Mucosa of descending colon (tissue), 3 donors: ENCODE data around the gene MPPED2. TPM values are rescaled to one million over a fixed set of nuclear protein-coding genes. Genes with fewer than 3 reads are reported as not detected.
A peak's percentile ranks its signal among the peaks of the same experiment; 100 is the strongest.

Source experiments
- ATAC-seq: fragments of 200-7000 bp; cut with Tn5 transposase; one replicate; pipeline ENCODE4 v1.9.1; 2020; ENCODE audit warnings: mild to moderate bottlenecking, moderate library complexity
- DNase-seq, 3 donors: peaks; one replicate each; pipeline ENCODE4 v3.0.0-alpha.2; 2020
- H3K36me3 ChIP-seq: fragments of 200-600 bp; one replicate; pipeline ENCODE4 v1.8.0; 2021; ENCODE audit warnings: low read depth, mild to moderate bottlenecking
- H3K4me1 ChIP-seq: fragments of 200-600 bp; one replicate; pipeline ENCODE4 v1.8.0; 2021; ENCODE audit warnings: low read depth, mild to moderate bottlenecking
- H3K4me3 ChIP-seq: fragments of 200-600 bp; one replicate; pipeline ENCODE4 v1.8.0; 2021; ENCODE audit warnings: mild to moderate bottlenecking
- H3K9me3 ChIP-seq: fragments of 200-600 bp; one replicate; pipeline ENCODE4 v1.8.0; 2021; ENCODE audit warnings: mild to moderate bottlenecking
- CTCF ChIP-seq: fragments of 200-600 bp; IDR thresholded peaks from one replicate; pipeline ENCODE4 v1.8.0; 2022; ENCODE audit warnings: antibody characterized with exemption, mild to moderate bottlenecking
- intact Hi-C, 2 donors: fragments of 100-400 bp; cut with DNase I in 1 of 2; cut with micrococcal nuclease in 1 of 2; formaldehyde crosslinking; loops; one replicate each; pipeline versions ENCODE4 v1.11.0 to v1.11.1; 2022; cut with DNase I, micrococcal nuclease
- total RNA-seq, 3 donors: library from RNA; stranded (reverse); fragmentation: NEBNext Ultra II Directional in 2 of 3; extraction: Animal tissue kit (Norgen Biotek cat#: 25700) in 2 of 3; gene quantifications; one replicate each; pipeline versions ENCODE4 v1.2.1 to v1.2.4, GENCODE V29; 2021 to 2023
- donor health status: DM: no; HTN: no; CAD: no; lungs with moderate emphysema.
- donor health status: DM: no; HTN: no; CAD: no.
- donor health status: DM: no; HTN: yes; CAD: no.

The MPPED2 gene
- total RNA-seq, 3 donors from 2014 or later: 0.64 to 10.1 (median 1.6) TPM

- no peak for TF ChIP-seq CTCF
- no peaks in the 10 kb centered on the region for H3K4me1 ChIP-seq
- H3K9me3 ChIP-seq: no peaks in the 10 kb centered on the region
- H3K36me3 ChIP-seq: no peaks in the 10 kb centered on the region
- ATAC-seq (no peak), DNase-seq (no peak)
- no peak overlapping the region for H3K4me3 ChIP-seq
- intact Hi-C loops: no loop called here
These were observed 89.2 kb downstream of the MPPED2 start for GRCh38 chr11:30496935-30497334.

GRCh38 chr11:30495437-30495836, 90.7 kb downstream of the MPPED2 start:
- TF ChIP-seq CTCF: no peak
- Histone ChIP-seq H3K4me3 (no peak overlapping the region), H3K36me3 (no peaks in the 10 kb centered on the region), H3K9me3 (no peaks in the 10 kb centered on the region), H3K4me1 (no peaks in the 10 kb centered on the region)
- intact Hi-C loops: no loop called here
- no peak for DNase-seq
- no peak for ATAC-seq

- Histone ChIP-seq H3K4me3 (no peak overlapping the region), H3K9me3 (no peaks in the 10 kb centered on the region), H3K36me3 (no peaks in the 10 kb centered on the region), H3K4me1 (peaks cover 15% of the 10 kb centered on the region)
- intact Hi-C loops: no loop called here
- no peak for ATAC-seq
- no peak for DNase-seq
- no peak for TF ChIP-seq CTCF
These were observed 96.6 kb downstream of the MPPED2 start for GRCh38 chr11:30489511-30489910.

GRCh38 chr11:30489076-30489475, 97.1 kb downstream of the MPPED2 start:
- ATAC-seq: no peak
- no peak overlapping the region for H3K4me3 ChIP-seq

GRCh38 chr11:30488304-30488998, 97.7 kb downstream of the MPPED2 start:
- peaks cover 15% of the 10 kb centered on the region for H3K4me1 ChIP-seq
- H3K4me3 ChIP-seq: no peak overlapping the region
- no peaks in the 10 kb centered on the region for H3K9me3 ChIP-seq
- DNase-seq: peak in 1 of 3 donors; percentile 90
- intact Hi-C loops: no loop called here
- no peaks in the 10 kb centered on the region for H3K36me3 ChIP-seq
- TF ChIP-seq CTCF: no peak
- ATAC-seq: peak; percentile 94

More at GRCh38 chr11:30489076-30489475, 97.1 kb downstream of the MPPED2 start:
- no peak for DNase-seq
- intact Hi-C loops: no loop called here
- no peak for TF ChIP-seq CTCF
- Histone ChIP-seq H3K36me3 (no peaks in the 10 kb centered on the region), H3K9me3 (no peaks in the 10 kb centered on the region), H3K4me1 (peaks cover 15% of the 10 kb centered on the region)
